ENCODE data around the gene SLC36A3.
"Not testable (repeated sequence)": the region's sequence is repeated elsewhere in the genome, so short reads cannot be mapped to it uniquely, and the experiment has no call there.

Gene SLC36A3

GRCh38 chr5:151262532-151262931 lies 41.0 kb downstream of the SLC36A3 start:
- DNase-seq (ENCODE audit: low read depth in 1 of 2, low spot score in 1 of 2) = no peak

DNA sequence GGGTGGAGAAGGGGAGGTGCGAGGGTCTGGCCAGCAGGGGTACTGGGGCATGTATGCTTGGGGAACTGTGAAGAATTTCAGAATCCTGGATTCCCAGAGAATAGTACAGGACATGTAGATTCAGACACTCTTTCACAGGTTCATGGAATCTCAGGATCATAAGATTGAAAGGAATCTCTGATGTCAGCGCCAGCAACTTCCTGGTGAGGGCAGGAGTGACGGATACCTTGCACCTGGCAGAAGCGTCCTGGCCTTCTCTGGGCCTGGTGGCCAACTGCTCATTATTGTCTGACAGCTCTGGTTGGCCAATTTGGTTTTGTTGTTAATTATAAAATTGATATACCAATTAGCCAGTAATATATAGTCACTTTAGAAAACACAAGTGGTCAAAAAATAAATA lies 43.6 kb downstream of the SLC36A3 start:
- DNase-seq (ENCODE audit: low read depth in 1 of 2, low spot score in 1 of 2) = no peak

DNA sequence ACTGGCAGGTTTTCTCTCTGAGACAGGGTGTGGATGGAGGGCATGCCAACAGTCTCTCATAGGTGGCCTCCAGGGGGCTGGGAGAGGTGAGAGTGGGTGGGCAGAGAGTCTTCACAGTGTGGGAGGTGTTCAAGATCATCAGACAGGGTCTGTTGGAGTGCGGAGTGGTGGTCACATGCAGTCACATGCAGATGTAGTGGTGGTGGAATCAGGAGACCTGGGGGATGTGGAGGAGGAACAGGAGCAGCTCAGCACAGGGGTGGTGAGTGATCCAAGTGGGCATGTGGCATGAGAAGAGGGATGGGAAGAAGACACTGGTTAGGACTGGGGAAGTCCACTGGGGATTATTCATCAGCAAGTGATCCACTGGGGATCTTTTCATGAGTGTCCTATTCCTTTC lies 44.8 kb downstream of the SLC36A3 start:
- no peak for DNase-seq (ENCODE audit: low read depth in 1 of 2, low spot score in 1 of 2)

GRCh38 chr5:151258201-151258611 lies 45.4 kb downstream of the SLC36A3 start:
- no peak for DNase-seq (ENCODE audit: low read depth in 1 of 2, low spot score in 1 of 2)

DNA sequence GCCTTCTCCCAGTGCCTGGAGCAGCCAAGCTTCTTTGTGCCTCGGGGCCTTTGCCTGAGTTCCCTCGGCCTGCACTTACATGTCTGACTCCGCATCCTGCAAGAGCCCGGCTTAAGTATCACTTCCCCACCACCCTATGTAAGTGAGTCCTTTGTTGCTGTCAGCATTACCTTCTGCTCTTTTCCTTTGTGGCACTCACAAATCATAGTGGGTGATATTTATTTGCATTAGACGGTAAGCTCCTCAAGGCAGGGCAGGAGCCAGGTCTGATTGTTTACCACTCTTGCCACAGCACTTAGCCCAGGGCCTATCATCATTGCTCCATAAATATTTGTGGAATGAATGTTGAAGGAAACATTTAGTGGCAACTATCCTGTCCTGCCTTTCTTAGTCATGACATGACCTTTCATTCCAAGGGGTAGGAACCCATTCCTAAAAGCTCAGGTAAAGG lies 45.8 kb downstream of the SLC36A3 start:
- DNase-seq (ENCODE audit: low read depth in 1 of 2, low spot score in 1 of 2) = no peak

DNA sequence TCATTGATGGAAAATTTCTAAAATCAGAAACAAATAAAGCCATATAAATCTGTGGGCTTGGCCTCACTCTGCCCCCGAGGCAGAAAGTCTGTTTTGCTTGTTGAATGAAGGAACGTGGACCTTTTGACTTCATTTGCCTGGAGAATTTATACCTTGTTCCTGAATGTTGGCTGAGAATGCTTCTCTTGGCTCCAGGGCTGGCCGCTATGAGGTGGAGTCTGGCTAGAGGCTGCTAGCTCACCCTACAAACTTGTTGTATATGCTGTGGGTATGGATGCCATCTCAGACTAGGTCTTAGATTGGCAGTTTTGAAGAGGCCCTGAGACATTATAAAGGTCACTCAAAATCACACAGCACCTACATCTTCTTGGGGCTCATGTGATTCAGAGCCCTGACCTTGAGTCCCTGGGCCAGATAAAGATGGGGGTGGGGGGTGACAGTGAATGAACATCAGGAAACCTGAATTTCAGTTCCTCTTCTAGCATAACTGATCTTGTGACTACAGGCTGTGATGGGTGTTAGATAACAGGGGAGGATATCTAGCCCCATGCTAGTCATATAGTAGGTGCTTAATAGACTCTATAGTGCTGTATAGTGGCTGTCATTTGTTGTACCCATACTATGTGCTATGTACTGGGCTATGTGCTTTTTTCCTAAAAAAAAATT lies 47.8 kb downstream of the SLC36A3 start:
- DNase-seq (ENCODE audit: low read depth in 1 of 2, low spot score in 1 of 2) = no peak

DNA sequence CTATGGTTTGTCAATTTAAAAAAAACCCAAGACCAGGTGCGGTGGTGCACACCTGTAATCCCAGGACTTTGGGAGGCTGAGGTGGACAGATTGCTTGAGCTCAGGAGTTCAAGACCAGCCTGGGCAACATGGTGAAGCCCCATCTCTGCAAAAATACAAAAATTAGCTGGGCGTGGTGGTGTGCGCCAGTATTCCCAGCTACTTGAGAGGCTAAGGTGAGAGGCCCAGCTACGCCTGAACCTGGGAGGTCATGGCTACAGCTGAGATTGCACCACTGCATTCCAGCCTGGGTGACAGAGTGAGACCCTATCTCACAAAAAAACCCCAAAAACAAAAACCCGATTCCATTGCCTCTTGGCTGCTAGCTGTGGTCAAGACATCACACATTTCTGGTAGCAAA lies 48.6 kb downstream of the SLC36A3 start:
- DNase-seq (ENCODE audit: low read depth in 1 of 2, low spot score in 1 of 2) = not testable (repeated sequence)

GRCh38 chr5:151254556-151254955 lies 49.0 kb downstream of the SLC36A3 start:
- DNase-seq (ENCODE audit: low read depth in 1 of 2, low spot score in 1 of 2) = no peak

GRCh38 chr5:151253605-151253950 lies 50.0 kb downstream of the SLC36A3 start:
- DNase-seq (ENCODE audit: low read depth in 1 of 2, low spot score in 1 of 2) = no peak

- DNase-seq (ENCODE audit: low read depth in 1 of 2, low spot score in 1 of 2) = peak; percentile 93 to 95
These were observed 50.6 kb downstream of the SLC36A3 start, which contains the start of gene GM2A for GRCh38 chr5:151252762-151253604. Gene GM2A (plus strand): TSS chr5:151253185. CDS start chr5:151253217, 32 bp downstream.

- no peak for DNase-seq (ENCODE audit: low read depth in 1 of 2, low spot score in 1 of 2)
These were observed 51.9 kb downstream of the SLC36A3 start for GRCh38 chr5:151251621-151252020.

- no peak for DNase-seq (ENCODE audit: low read depth in 1 of 2, low spot score in 1 of 2)
These were observed 52.5 kb downstream of the SLC36A3 start for GRCh38 chr5:151251001-151251551.

DNA sequence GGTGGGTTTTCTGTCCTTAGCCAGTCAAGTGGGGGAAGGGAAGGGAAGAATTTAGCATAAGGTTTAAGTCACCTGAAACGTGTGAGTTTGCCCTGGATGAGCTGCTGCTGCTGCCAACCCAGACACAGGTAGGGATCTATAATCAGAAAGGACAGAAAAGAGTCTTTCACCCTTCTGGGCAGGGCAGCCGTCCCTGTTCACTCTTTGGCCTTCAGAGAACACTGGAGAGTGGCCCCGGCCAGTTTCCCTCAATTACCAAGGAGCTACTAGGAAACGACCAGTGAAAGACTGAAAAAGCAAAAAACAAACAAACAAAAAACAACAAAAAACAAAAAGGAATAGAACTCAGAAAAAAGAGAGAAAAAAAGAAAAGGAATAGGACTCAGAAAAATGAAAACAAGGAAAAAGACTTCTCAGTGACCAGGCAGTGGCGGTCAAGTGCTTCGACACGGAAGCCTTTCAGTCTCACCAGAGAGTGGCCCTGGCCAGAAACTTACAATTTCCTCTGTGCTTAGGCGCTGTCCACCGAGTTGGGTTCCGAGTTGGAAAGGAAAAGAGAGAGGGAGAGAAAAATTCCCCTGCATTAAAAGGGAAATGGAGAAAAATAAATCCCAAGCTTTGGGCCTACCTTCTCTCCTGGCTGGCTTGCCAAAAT lies 53.1 kb downstream of the SLC36A3 start:
- no peak for DNase-seq (ENCODE audit: low read depth in 1 of 2, low spot score in 1 of 2)

GRCh38 chr5:151249281-151249680 lies 54.3 kb downstream of the SLC36A3 start:
- no peak for DNase-seq (ENCODE audit: low read depth in 1 of 2, low spot score in 1 of 2)

DNA sequence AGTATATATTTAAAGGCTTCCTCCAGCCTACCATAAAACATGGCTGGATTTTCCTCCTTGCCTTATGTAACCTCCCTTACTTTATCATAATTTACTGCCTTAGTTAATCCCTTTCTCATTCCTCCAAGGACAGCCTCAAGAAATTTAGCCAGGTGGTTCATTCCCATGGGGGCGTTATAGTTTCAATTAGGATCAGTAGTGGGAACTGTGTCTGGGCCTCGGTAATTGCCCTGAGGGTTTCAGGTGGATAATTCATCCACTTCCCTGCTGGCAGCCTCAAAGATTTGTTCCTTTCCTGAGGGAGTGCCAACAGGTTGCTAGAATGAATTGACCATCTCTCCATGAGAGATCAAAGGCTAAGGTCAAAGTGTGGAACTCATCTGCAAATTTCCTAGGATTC lies 54.9 kb downstream of the SLC36A3 start:
- DNase-seq (ENCODE audit: low read depth in 1 of 2, low spot score in 1 of 2) = no peak

GRCh38 chr5:151245680-151246219 lies 57.8 kb downstream of the SLC36A3 start:
- no peak for DNase-seq (ENCODE audit: low read depth in 1 of 2, low spot score in 1 of 2)

GRCh38 chr5:151244206-151244605 lies 59.4 kb downstream of the SLC36A3 start:
- no peak for DNase-seq (ENCODE audit: low read depth in 1 of 2, low spot score in 1 of 2)

DNA sequence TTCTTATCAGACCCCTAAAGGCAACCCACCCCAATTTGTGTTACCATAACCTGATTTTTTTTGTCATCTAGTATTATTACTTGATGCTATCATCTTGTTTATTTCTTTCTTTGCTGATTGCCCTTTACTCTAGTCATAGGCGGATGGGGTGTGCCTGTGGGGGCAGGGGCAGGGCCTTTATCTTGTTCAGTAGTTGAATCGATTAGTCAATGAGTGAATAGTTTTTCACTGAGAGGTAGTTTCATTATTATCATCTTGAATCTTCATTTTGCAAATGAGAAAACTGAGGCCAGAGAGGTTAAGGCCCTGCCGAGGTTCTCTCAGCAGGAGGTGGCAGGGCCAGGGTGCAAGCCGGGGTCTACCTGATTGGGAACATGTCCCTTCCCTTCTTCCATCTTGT lies 60.0 kb downstream of the SLC36A3 start:
- no peak for DNase-seq (ENCODE audit: low read depth in 1 of 2, low spot score in 1 of 2)

DNA sequence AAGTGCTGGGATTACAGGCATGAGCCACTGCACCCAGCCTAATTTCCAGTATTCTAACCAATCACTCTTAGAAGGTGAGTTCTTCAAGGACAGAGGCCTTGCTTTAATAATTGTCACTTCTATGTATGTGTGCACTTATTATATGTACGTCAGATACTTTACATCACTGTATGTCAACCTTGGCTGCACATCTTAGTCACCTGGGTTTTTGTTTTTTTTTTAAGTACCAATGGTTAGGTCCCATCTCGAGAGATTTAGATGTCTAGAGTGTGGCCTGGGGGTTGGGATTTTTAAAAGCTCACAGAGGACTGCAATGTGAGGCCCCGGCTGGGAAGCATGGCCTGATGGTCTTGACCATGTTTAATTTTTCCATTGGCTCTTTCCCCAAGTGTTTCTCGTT lies 60.4 kb downstream of the SLC36A3 start:
- no peak for DNase-seq (ENCODE audit: low read depth in 1 of 2, low spot score in 1 of 2)

DNA sequence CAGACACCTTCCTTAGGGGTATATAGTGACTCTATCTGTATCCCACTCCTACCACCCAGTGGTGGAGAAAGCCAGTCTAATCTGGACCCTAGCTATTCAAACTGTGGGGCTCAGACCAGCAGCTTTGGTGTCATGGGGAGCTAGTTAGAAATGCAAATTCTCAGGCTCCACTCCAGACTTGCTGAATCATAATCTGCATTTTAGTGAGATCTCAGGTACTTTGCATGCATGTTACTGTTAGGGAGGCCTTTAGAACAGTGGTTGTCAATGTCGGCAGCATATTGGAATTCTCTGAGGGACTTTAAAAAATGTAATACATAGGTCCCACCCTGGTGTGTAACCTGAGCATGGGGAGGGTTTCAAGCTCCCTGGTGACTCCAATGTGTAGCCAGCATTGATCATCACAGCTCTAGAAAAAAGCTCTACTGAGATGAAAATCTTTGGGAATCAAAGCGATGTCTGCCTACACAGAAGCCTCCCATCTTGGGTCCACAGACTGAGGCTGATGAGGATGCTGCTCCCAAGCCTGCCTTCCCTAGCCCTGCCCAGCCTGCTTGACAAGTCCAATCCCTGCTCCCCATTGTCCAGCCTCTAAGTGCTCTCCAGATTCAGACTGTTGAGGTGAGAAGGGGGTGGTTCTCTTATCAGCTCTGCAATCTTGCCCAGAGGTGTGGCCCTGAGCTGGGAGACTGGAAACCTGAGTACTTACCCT lies 62.5 kb downstream of the SLC36A3 start:
- DNase-seq (ENCODE audit: low read depth in 1 of 2, low spot score in 1 of 2) = no peak
